OCI-LY1 (cell line): ENCODE results near the gene CDYL2.

Experiments
- EZH2 ChIP-seq: fragments of 200-600 bp; sonication (generic), shearing (Covaris generic); IDR thresholded peaks from 2 replicates; pipeline ENCODE4 v1.8.0; 2017; ENCODE audit warnings: borderline replicate concordance, mixed run types, mild to moderate bottlenecking, antibody characterized with exemption, low read length, moderate library complexity, mixed read lengths
- TF ChIP-seq, protein P1 (sequence below): fragments of 200-600 bp; sonication (generic), shearing (Covaris generic); IDR thresholded peaks from 2 replicates; pipeline ENCODE4 v1.5.1; 2017; ENCODE audit warnings: mild to moderate bottlenecking, antibody characterized with exemption, low read length, moderate library complexity, mixed read lengths

DNA sequence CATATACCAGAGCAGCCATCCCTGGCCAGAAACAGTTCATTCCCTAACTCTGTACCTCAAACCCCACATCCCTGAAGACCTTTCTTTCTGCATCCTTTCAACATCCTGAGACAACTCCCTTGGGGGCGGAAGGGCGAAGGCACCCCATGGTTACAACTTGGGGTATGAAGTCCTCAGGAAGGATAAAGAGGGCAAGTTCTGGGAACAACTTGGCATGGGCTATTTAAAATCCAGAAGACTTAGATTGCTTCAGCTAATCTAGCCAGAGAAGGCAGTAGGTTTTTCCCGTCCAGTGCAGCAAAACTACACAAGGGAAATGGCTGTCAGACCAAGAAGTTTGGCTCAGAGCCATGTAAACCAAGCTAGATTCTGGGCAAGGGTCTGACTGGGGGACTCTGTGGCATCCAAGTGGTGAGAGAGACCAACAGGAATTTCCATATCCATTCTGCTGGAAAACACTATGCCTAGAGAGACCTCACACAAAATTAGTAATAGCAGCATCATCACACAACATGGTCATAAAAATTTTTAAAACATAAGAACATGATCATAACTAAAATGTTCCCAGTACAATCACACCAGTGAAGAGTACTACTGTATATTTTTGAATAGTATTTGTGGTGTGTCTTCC lies 113.2 kb downstream of the CDYL2 start:
- TF ChIP-seq, protein P1, sequence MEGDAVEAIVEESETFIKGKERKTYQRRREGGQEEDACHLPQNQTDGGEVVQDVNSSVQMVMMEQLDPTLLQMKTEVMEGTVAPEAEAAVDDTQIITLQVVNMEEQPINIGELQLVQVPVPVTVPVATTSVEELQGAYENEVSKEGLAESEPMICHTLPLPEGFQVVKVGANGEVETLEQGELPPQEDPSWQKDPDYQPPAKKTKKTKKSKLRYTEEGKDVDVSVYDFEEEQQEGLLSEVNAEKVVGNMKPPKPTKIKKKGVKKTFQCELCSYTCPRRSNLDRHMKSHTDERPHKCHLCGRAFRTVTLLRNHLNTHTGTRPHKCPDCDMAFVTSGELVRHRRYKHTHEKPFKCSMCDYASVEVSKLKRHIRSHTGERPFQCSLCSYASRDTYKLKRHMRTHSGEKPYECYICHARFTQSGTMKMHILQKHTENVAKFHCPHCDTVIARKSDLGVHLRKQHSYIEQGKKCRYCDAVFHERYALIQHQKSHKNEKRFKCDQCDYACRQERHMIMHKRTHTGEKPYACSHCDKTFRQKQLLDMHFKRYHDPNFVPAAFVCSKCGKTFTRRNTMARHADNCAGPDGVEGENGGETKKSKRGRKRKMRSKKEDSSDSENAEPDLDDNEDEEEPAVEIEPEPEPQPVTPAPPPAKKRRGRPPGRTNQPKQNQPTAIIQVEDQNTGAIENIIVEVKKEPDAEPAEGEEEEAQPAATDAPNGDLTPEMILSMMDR, result no peak
- no peak for TF ChIP-seq EZH2
